NCI-H2227 treated with DMSO at 0.1 percent for 48 hours (cell line): ENCODE results near the gene CDK17.
"Not testable (repeated sequence)": the region's sequence is repeated elsewhere in the genome, so short reads cannot be mapped to it uniquely, and the experiment has no call there.

Experiments
- DNase-seq: peaks from one replicate; lab custom pipeline; 2025; lab: John Stamatoyannopoulos, UW

CDK17 gene

GRCh38 chr12:96417688-96418087, 17.4 kb upstream of the CDK17 start:
- DNase-seq = not testable (repeated sequence)

GRCh38 chr12:96416033-96416799, 16.0 kb upstream of the CDK17 start:
- no peak for DNase-seq

GRCh38 chr12:96414637-96415036, 14.4 kb upstream of the CDK17 start:
- no peak for DNase-seq

GRCh38 chr12:96412431-96412830, 12.2 kb upstream of the CDK17 start:
- DNase-seq = no peak

- no peak for DNase-seq
Observed at GRCh38 chr12:96409731-96410130, 9.5 kb upstream of the CDK17 start.

- DNase-seq = no peak
Observed at GRCh38 chr12:96408993-96409392, 8.8 kb upstream of the CDK17 start.

GRCh38 chr12:96407429-96408097, 7.3 kb upstream of the CDK17 start:
- not testable (repeated sequence) for DNase-seq

GRCh38 chr12:96404696-96405095, 4.5 kb upstream of the CDK17 start:
- DNase-seq = no peak

- DNase-seq = no peak
Observed at GRCh38 chr12:96403870-96404269, 3.6 kb upstream of the CDK17 start.

GRCh38 chr12:96402522-96402921, 2.3 kb upstream of the CDK17 start:
- not testable (repeated sequence) for DNase-seq

GRCh38 chr12:96402061-96402460, 1.8 kb upstream of the CDK17 start:
- DNase-seq = no peak

GRCh38 chr12:96401076-96401871, 1.0 kb upstream of the CDK17 start:
- DNase-seq = peak; percentile 54

- DNase-seq = peak; percentile 61
Observed at GRCh38 chr12:96400631-96401075, 414 bp upstream of the CDK17 start.

- no peak for DNase-seq
Observed at GRCh38 chr12:96399120-96399918, 920 bp downstream of the CDK17 start.

GRCh38 chr12:96398424-96399119, 1.7 kb downstream of the CDK17 start:
- DNase-seq = no peak

- no peak for DNase-seq
Observed at GRCh38 chr12:96397756-96398423, 2.3 kb downstream of the CDK17 start.

- no peak for DNase-seq
Observed at GRCh38 chr12:96396914-96397313, 3.3 kb downstream of the CDK17 start.

- no peak for DNase-seq
Observed at GRCh38 chr12:96396209-96396608, 4.0 kb downstream of the CDK17 start.

- no peak for DNase-seq
Observed at GRCh38 chr12:96395236-96395635, 5.0 kb downstream of the CDK17 start.

GRCh38 chr12:96393229-96393628, 7.0 kb downstream of the CDK17 start:
- not testable (repeated sequence) for DNase-seq

GRCh38 chr12:96392397-96392796, 7.8 kb downstream of the CDK17 start:
- DNase-seq = no peak
